GM20000 (cell line): ENCODE measurements around the gene PLOD1.
"Not testable (repeated sequence)": the region's sequence is repeated elsewhere in the genome, so short reads cannot be mapped to it uniquely, and the experiment has no call there.

ENCODE experiments used
- DNase-seq: peaks from one replicate; pipeline ENCODE4 v3.0.0; 2012; ENCODE audit warnings: low spot score
- TF ChIP-seq, protein P1 (sequence below): IDR thresholded peaks from 2 replicates; pipeline ENCODE4 v1.5.1; 2012; ENCODE audit warnings: mild to moderate bottlenecking, control low read depth; ENCODE audit errors: extremely low read depth, missing control alignments

Gene PLOD1

GRCh38 chr1:12007204-12007603 lies 72.7 kb downstream of the PLOD1 start:
- TF ChIP-seq, protein P1, sequence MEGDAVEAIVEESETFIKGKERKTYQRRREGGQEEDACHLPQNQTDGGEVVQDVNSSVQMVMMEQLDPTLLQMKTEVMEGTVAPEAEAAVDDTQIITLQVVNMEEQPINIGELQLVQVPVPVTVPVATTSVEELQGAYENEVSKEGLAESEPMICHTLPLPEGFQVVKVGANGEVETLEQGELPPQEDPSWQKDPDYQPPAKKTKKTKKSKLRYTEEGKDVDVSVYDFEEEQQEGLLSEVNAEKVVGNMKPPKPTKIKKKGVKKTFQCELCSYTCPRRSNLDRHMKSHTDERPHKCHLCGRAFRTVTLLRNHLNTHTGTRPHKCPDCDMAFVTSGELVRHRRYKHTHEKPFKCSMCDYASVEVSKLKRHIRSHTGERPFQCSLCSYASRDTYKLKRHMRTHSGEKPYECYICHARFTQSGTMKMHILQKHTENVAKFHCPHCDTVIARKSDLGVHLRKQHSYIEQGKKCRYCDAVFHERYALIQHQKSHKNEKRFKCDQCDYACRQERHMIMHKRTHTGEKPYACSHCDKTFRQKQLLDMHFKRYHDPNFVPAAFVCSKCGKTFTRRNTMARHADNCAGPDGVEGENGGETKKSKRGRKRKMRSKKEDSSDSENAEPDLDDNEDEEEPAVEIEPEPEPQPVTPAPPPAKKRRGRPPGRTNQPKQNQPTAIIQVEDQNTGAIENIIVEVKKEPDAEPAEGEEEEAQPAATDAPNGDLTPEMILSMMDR = no peak
- no peak for DNase-seq

GRCh38 chr1:12008355-12008754 lies 73.8 kb downstream of the PLOD1 start:
- DNase-seq = not testable (repeated sequence)

- TF ChIP-seq, protein P1 = no peak
Measured at GRCh38 chr1:12009318-12009947, 74.9 kb downstream of the PLOD1 start.

DNA sequence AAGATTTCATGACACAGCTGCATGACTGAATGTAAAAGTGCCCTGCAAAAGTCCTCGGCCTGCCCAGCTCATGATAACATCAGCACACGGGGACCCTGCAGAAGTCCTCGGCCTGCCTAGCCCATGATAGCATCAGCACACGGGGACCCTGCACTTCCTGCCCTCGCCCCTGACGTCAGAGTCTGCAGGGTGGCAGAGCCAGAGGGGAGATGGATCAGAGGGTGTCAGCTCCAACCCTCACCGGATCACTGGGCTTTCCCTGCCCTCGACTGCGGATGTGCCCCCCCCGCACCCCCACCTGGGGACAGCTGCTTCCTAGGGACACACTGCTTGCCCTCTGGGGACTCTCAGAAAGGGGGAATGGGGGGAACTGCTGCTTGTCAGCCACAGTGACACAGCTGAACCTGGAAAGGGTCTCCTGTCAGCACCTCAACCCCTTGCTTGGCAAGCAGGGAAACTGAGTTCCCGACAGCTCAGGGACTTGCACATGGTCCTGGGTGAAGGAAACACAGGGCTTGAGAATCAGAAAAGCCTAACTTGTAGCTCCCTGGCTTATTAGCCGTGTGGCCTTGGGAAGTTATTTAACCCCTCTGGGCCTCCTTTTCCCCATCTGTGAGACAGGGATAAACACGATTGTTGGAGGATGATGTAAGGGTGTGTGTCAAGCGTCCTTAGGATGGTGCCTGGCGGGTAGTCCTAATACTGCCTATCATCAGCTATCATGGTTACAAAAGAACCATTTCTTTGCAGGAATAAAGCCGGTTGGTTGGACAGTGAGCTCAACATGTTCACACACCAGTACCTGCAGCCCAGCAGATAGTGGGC lies 76.4 kb downstream of the PLOD1 start:
- TF ChIP-seq, protein P1 = no peak
- DNase-seq = no peak

More at GRCh38 chr1:12009318-12009947, 74.9 kb downstream of the PLOD1 start:
- DNase-seq = no peak

GRCh38 chr1:12011998-12012397 lies 77.5 kb downstream of the PLOD1 start:
- TF ChIP-seq, protein P1 = no peak
- no peak for DNase-seq

- DNase-seq = no peak
- TF ChIP-seq, protein P1 = no peak
Measured at GRCh38 chr1:12012560-12013316, 78.2 kb downstream of the PLOD1 start.

- no peak for DNase-seq
- TF ChIP-seq, protein P1 = no peak
Measured at GRCh38 chr1:12014141-12014991, 79.8 kb downstream of the PLOD1 start.
